Activated naive CD8-positive, alpha-beta T cell treated with anti-CD3 and anti-CD28 coated beads, Interleukin-2, amount 50 U/mL, for 16 hours (primary cell): ENCODE data around the gene IL22RA2.

Experiments used
- DNase-seq: peaks from one replicate; pipeline ENCODE4 v3.0.0-alpha.2; 2020; ENCODE audit warnings: low read depth, low spot score

The IL22RA2 gene

DNA sequence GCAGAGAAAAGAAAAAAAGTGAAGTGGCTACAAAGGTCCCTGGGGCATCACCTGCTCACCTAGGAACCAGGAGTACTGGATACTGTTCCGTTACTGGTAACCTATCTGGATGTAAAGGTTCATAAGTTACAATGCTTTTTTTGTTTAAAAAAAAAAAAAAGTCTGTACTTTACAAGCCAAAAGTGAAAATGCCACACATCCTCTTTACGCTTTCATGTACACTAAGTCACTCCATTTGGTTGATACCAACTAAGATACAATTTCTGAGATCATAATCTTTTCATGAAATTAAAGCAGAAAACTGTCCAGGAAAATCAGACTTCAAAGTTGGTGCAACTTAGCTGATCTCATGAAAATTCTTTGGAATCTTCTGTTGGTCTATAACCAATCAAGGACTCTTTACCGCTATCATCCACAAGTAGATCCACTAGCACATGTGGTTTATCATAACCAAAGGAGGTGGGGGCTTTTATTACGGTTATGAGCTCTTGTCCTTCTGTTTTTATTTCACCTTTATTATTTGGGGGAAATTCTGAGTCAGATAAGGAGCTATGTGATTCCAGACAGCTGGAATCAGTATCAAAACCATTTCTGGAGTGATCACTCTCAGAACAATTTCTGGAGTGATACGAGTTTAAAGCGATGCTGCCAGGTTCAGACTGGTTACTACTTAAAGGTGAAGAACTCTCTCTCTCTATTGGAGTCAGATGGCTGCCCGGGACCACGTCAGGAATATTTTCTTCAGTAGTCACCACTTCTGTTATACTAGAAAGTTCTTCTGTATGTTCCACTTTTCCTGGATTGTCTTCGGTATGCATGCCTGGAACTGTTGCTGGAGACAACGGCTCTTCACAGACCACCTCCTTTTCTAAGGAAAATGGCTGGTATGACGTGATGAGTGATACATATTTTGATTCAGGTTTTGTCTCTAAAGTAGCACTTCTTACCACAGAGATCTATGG is 24.5 kb upstream of the IL22RA2 start:
- DNase-seq = no peak

DNA sequence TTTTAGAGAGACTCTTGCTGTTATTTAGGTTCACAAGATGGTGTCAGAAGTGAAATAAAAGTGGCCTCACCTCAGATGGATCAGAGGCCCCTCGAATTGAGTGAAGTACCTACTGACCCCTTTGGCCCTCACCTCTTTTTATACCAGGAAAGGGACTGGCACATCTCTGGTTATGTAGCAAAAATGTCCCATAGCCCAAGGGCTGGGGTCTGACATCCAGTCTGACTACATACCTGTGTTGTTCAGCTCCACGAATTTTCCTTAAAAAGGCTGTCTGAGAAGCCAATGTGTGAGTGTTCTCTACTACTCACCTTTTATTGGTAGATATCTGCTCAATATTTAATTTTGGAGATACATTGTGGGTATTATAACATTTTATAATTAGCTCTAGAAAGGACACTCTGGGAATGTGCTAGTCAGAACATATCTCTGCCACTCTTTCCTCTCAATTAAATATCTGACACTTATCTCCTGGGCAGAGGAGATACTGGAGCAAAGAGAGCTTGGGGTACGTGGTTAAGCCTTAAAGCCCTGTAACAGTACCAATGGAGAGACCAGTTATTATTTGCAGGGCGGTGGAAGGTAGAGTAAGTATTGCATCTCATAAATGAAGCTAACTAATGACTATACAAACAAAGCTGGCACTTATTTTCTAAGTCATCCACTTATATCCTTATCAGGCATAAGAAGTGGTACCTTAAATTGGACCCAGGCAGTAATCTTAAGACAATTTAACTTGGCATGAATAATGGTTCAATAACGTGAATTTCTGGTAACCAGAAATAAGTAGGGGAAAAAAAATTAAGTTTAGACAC is 20.0 kb upstream of the IL22RA2 start:
- DNase-seq = no peak

DNA sequence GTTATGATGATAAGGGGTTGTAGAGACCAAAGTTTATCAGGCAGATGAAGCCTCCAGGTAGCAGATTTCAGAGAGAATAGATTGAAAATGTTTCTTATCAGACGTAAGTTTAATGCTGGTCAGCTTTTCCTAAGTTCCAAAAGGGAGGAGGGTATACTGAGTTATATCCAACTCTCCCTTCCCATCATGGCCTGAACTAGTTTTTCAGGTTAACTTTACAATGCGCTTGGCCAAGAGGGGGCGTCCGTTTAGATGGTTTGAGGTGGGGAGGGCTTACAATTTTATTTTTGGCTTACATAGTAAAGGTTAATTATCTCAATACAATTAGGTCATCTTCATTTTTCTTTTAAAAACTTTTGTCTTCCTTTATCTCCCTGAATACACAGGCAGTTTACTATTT is 19.4 kb upstream of the IL22RA2 start:
- no peak for DNase-seq

DNA sequence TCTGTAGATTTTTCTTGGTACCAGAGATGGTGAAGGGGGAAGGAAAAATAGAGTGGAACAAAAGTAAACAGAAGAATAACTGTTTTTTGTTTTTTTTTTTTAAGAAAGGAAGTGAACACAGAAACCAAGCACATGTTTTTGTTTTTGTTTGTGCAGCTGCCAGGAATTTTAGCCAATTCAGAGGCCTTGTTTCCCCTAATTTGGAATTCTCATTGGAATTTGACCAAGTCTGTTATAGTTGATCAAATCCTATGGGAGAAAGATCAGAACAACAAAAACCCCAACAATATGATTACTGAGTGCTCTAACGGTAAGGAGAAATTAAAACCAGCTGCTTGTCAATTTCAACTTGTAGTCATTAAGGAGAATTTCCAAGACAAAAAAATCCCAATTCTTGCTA is 18.2 kb upstream of the IL22RA2 start:
- no peak for DNase-seq

DNA sequence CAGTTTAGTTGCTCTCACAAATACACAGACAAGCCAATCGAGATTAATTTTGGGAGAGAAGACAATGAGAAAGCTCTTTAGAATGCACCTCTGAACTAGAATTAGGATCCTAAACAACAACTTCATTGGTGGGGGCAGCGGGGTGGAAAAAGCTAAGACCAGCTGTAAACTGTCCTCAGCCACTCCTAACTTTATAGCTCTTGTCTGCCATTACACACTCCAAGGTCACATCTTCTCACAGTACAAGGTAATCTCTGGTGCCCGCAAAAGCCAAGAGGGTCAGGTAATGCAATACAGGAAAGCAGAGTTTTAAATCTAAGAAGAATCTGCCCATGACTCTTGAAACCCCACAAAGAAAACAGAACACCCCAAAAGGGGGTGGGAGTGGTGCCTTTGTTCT is 17.8 kb upstream of the IL22RA2 start:
- no peak for DNase-seq

DNA sequence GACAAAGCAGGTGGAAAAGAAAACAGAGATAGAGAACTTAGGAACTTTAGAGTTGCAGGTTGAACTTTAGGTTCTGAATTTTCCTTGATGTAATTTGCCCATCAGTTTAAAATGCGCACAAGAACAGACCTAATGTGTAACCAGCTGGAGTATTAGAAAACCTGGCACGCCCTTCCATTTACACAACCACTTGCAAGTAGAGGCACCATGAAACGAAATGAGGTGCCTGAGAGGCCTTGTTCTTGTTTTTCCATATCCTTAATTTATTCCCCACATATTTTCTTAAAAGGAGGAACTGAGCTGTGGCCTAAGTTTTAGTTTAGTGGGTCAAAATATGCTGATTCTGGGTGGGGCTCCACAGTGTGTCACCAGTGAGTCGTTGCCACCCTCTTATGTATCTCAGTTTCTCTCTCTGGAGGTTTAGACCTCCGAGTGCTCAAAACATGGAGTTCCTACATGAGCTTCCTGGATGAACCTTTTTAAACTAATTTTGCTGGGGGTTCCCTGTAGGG is 17.2 kb upstream of the IL22RA2 start:
- DNase-seq = no peak

DNA sequence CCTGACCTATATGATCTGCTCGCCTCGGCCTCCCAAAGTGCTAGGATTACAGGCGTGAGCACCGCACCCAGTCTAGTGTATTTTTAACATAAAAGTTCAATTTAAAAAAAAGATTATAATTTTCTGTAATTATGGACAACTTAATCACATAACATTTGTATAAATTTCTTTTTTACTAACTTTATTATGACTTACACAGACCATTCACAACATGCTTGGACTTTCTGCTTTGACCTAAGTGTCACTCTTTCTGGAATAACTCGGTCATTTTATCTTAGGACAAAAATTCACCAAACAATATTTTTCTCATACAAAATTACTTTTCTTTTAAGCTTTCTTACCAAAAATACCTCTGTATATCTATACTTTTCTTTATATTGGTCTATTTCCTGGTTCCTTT is 15.4 kb upstream of the IL22RA2 start:
- DNase-seq = no peak

DNA sequence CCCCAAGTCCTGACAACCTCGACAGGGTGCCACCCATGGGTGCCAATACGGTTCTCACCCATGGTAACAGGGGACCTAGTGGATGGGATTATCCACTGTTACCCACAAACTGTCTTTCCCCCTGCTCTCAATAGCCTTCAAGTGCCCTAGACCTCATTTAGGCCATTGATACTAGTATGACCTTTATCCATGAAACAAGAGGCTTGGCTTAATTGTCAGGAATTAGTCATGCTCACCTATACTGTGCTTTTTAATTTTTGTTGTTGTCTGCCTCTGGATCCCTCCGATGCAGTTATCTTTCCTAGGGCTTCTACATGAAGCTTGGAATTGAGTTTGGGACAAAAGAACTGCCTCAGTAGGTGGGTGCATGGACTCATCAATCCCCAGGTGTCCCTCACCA is 11.8 kb upstream of the IL22RA2 start:
- DNase-seq = no peak

DNA sequence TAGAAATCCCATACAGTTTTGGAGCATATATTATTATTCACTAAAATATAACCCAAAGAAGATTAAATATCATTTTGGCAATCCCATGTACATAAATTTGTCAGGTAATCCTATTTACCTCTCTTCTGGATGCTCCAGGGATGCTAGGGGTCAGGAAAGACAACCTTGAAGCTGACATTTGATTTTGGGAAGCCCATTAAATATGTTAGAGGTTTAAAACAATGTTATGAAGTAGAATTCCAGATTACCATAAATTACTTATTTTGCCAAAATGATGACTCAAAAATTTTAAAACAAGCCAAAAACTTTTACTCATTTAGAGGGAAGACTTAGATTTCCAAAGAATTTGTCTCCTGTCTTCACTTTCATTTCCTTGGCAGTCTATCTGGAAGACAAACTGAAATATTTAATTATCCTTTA is 9.2 kb upstream of the IL22RA2 start:
- no peak for DNase-seq

DNA sequence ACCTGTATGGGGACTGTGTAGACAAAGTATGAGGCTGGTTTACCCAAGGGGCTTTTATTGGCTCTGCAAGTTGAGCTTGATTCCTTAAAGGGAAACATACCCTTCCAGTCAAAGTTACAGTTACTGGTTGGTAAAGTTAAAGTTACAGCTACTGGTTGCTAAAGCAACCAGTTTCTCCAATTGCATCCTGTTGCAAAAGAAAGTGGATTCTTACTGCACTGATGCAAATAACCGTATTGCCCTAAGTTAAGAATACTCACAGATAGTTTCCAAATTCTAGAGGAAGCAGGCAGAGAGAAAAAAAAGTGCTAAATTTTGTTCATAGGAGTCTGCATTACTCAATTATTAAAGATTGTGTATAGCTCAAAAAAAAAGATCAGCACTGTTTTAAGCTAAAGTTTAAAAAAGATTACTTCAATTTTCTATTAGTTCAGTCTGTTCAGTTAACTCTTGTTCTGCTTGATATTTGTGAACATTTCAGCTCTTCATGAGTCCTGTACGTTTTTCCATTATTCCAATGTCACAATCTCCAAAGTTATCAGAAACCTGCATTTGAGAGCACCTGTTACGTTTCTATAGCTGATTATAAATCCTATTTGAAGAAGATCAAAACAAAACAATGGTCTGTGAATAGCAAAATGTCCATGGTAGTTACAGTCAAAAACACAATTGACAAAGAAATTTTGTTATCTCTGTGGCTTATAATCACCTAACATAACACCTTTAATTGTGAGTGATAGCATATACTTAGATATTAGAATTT is 8.6 kb upstream of the IL22RA2 start:
- no peak for DNase-seq

DNA sequence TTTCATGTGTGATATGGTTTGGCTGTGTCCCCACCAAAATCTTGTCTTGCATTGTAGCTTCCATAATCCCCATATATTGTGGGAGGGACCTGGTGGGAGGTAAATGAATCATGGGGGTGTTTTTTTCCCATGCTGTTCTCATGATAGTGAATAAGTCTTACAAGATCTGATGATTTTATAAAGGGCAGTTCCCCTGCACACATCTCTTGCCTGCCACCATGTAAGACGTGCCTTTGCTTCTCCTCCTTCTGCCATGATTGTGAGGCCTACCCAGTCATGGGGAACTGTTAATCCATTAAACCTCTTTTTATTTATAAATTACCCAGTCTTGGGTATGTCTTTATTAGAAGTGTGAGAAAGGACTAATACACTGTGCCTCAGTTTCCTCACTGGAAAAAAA is 4.2 kb upstream of the IL22RA2 start:
- DNase-seq = no peak

DNA sequence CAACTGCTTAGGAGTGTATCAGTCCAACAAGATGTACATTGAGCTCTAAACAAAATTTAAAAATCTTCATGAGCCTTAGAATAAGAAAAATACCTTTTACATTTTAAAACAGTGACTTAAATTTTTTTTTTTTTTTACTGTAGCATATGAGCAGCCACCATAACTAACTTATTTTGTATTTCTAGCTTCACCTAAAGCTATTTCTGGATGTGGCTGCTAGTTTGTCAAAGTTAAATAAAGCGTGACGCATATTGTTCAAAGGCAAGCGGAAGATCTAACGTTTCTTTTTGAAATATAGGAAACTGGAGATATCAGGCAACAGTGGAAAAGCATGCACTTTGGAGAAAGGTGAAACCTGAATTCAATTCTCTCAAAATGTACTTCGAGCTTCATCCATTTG is 3.3 kb upstream of the IL22RA2 start:
- DNase-seq = no peak

DNA sequence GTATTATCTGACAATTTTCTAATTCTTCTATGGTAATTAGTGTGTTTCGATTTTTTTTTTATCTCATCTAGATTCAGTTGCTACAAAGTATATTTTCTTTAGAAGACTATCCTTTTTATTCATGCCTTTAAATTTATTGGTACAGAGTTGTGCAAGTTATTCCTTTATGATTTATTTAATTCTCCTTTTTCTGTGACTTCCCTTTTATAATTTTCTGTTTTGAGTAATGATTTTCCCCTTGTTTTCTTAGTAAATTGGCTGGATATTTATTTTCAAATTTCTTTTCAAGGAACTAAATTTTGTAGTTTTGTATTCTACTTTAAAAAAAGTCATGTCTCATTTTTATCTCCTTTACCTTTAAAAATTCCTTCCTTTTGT is 2.4 kb upstream of the IL22RA2 start:
- no peak for DNase-seq

DNA sequence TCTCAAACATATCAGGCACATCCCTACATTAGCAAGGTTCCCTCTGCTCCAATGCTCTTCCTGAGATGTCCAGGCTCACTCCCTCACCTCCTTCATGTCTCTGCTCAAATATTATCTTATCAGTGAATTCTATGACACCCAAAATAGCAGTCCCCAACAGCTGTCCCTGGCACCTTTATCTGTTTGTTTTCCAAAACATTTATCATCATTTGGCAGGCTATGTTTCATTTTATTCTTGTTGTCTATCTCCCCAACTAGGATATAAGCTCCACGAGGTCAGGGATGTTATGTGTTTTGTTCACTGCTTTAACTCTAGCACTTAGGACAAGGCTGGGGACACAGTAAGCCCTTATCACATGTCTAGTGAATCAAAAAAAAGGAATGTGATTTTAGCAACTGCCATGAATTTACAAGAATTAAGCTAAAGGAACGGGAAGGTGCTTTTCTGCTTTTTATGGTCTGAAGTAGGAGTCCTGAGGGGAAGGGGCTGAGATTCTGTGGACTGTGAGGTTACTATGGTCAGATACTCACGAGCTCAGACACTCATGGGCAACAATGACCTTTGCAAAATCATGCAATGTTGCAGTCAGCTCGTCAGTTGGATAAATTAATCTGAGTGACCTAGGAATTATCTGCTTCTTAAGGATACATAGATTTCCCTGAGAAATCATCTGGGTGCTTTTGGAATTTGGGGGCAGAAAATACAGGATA is 1.9 kb upstream of the IL22RA2 start:
- no peak for DNase-seq

DNA sequence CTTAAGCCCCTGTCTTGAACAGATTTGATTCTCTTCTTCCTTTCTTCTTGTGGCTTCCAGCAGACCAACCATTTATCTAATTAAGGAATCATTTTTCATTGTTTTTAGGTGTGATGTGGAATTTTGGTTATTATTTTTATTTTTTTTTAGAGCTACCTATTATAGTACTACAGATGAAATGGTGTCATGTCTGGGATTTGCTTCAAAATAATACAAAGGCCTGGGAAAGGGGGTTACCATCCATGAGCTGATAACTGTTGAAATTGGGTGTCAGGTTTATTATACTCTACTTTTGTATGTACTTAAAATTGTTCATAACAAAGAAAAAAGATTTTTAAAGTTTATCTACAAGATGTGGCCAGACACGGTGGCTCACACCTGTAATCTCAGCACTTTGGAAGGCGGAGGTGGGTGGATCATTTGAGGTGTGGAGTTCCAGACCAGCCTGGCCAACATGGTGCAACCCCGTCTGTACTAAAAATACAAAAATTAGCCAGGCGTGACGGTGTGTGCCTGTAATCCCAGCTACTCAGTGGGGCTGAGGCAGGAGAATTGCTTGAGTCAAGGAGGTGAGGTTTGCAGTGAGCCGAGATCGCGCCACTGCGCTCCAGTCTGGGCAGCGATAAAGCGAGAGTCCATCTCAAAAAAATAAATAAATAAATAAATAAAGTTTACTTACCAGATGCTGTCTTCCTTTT is 561 bp downstream of the IL22RA2 start:
- no peak for DNase-seq

DNA sequence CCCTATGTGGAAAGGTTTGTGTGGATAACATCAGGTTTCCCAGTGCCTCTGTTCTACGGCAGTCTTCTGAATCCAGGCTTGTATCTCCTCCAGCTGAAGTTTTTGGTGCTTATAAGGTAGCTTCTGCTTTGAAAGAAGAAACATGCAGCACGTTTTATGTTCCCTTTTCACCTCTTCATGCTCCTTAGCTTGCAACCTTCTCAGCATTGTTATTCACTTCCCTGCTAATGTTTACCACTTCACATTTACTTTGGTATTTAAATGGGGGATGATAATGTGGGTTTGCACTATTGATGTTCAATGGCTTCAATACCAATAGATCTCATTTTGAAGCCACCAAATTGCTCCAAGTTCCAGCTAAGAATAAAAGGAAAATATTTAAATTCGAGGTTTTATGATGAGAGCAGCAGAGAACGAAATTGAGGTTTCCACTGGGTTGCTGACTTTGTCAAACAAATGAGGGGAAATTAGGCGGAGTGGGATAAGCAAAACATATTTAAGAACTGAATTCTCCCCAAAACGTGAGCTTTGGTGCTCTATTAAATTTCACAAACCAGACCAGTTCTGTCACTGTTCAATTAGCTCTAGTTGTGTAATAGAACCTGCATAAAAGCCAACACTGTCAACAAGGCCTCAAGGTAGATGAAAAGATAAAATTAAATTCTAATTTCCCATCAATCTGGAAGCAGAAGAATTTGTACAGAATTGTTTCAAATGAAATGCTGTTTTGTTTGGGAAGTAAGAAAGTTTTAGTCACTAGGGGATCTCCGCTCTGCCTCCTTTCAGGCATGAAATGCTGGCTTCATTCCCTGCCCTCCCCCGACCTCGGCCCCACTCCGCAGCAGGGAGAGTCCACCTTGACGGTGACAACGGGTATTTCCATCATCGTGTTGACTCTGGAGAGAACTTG is 1.4 kb downstream of the IL22RA2 start:
- no peak for DNase-seq

DNA sequence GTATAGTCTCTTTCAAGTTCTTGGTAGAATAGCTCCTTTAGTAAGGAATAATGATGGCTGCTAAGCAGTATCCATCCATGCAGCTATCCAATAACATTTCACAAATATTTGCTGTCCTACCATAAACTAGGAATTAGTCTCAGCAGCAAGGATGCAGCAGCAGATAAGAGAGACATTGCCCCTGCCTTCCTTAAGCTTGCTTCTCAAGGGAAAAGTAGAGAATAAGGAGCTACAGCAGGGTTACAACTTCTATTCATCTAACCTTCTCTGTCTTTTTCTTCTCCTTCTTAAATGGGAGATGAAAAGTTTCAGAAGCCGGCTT is 2.4 kb downstream of the IL22RA2 start:
- DNase-seq = no peak

DNA sequence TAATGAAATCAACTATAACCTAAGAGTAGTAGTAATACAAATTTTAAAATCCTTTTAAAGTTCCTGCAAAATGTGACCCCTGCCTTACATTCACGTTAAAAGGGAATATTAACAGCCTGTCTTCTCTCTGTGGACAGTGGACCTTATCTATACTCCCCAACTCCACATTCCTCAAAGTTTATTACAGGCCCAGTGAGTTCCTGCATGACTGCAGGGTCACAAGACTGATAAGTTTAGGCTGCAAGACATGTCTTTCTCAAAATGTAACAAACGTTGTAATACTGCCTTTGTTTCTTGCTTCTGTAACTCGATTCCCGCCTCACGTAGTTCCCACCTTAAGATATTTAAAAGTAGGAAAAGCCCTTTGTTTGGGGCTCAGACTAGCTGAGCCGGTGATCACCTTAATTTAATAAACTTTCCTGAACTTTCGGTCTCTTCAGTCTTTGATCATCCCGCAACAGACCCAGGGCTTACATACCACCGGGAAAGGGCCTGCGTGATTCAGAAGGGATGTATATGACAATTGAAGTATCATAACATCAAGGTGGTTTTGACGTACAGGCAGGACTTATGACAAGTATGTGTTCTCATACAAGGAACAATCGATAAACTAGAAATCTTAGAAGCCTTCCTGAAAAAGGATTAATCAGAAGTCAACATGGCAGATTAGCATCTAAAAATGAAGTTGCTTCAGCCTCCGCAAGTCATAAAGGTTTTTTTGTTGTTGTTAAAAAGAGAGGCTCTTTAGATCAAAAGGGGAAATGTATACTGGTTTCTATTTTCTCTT is 3.0 kb downstream of the IL22RA2 start:
- DNase-seq = no peak
